GM12873 (cell line): ENCODE results near the gene ARHGAP26.

Source experiments
- CTCF ChIP-seq: IDR thresholded peaks from 2 replicates; pipeline ENCODE4 v1.5.1; 2012; ENCODE audit warnings: low read depth, mild to moderate bottlenecking, moderate library complexity, low read length, control low read depth; ENCODE audit not compliant: insufficient read depth; ENCODE audit errors: missing control alignments

ARHGAP26 gene

DNA sequence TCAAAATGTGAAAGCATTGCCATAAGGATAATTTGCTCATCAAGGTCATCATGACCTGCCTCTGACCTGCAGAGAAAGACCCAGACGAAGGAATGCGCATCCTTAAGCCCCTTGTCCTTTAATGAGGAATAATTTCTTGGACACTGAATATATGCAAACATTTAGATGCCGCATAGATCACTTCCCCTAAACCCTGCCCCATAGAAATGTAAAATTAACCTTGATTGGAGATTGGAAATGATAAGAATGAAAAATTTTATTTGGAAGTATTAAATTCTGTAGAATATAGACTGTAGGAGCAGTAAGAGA is 233.1 kb downstream of the ARHGAP26 start:
- TF ChIP-seq CTCF, result no peak

GRCh38 chr5:143004361-143005145 is 234.4 kb downstream of the ARHGAP26 start:
- no peak for TF ChIP-seq CTCF

GRCh38 chr5:143006501-143006900 is 236.3 kb downstream of the ARHGAP26 start:
- TF ChIP-seq CTCF, result no peak

- TF ChIP-seq CTCF, result no peak
Measured at GRCh38 chr5:143008032-143008431, 237.9 kb downstream of the ARHGAP26 start.

GRCh38 chr5:143008809-143009521 is 238.8 kb downstream of the ARHGAP26 start:
- peak; percentile 26 for TF ChIP-seq CTCF

DNA sequence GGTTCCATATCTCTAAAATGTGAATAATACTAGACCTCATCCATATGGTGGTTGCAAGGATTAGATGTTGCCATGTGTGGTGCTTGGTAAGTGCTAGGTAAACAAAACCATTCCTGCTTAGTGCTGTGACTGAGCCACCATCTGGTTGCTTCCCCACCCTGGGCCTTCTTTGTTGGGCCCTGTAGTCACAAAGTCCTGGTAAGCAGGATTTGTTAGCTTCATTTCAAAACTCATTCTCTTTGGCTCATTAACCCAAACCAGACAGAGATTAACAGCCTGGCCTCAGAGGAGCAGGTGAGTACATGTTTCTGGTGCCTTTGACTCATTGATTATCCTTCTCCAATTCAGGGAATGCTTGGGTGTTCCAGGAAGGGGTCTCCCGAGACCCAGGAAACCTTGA is 240.2 kb downstream of the ARHGAP26 start:
- no peak for TF ChIP-seq CTCF

DNA sequence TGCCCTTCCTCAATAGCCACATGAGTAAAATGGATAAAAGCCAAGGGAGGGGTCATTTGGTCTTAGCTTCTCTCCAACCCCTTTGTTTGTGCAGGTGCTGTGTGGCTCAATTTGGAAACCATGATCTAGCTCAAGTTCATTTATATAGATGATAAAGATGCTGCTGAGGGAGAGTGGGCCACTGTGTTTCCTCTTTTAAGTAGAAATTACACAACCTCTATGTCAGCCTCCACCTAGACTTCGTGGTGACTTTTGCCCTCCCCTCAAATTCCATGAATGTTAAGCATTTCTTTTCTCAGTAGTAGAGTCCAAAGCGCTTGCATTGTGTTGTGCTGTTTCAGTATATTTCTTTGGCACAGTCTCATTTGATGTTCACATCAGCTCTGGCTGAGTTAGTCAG is 241.4 kb downstream of the ARHGAP26 start:
- no peak for TF ChIP-seq CTCF
